Superior temporal gyrus (tissue), 1 donor: ENCODE results near the gene GOLGA8A.
"Not testable (repeated sequence)": the region's sequence is repeated elsewhere in the genome, so short reads cannot be mapped to it uniquely, and the experiment has no call there.

Experiments
- DNase-seq: peaks from one replicate; pipeline ENCODE4 v3.0.0-alpha.2; 2016; ENCODE audit errors: extremely low spot score

The GOLGA8A gene

GRCh38 chr15:34409511-34409910, 28.1 kb downstream of the GOLGA8A start:
- DNase-seq = not testable (repeated sequence)

- not testable (repeated sequence) for DNase-seq
Measured at GRCh38 chr15:34408973-34409372, 28.6 kb downstream of the GOLGA8A start.

- not testable (repeated sequence) for DNase-seq
Measured at GRCh38 chr15:34403899-34404298, 33.7 kb downstream of the GOLGA8A start.

- not testable (repeated sequence) for DNase-seq
Measured at GRCh38 chr15:34403160-34403598, 34.4 kb downstream of the GOLGA8A start.

- not testable (repeated sequence) for DNase-seq
Measured at GRCh38 chr15:34397637-34398259, 39.9 kb downstream of the GOLGA8A start.

- DNase-seq = not testable (repeated sequence)
Measured at GRCh38 chr15:34392981-34393380, 44.6 kb downstream of the GOLGA8A start.

- DNase-seq = not testable (repeated sequence)
Measured at GRCh38 chr15:34389594-34390086, 48.0 kb downstream of the GOLGA8A start.
